ENCODE results near the gene CD109. TPM values are rescaled to one million over a fixed set of nuclear protein-coding genes. Genes with fewer than 3 reads are reported as not detected.

Gene CD109
- polyA plus RNA-seq, 1 donor from 2014 or later: 0.07 TPM

DNA sequence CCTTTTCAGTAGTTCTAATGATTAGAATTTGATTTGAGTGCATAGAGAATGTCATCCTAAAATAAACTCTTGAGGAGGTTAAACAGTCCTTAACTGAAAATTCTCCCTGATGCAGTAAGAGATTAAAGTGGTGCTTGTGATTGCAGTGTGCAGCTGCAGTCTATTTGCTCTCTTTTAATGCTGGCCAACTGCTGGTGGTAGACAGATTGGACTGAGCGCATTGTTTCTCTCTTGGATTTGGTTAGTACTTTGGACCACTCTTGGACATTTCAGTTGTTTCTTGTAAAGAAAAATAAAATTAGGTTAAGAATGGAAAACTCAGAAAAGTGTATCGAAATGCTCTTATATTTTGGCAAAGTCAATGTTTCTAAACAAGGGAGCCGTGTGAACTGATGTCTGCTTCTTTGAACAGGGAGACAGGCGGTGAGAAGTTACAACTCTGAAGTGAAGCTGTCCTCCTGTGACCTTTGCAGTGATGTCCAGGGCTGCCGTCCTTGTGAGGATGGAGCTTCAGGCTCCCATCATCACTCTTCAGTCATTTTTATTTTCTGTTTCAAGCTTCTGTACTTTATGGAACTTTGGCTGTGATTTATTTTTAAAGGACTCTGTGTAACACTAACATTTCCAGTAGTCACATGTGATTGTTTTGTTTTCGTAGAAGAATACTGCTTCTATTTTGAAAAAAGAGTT lies 127.2 kb downstream of the CD109 start:
- H3K4me3 ChIP-seq (ENCODE audit: low read length): no peak overlapping the region

GRCh38 chr6:73823832-73824231 lies 127.8 kb downstream of the CD109 start:
- no peaks in the 10 kb centered on the region for H3K9me3 ChIP-seq (ENCODE audit: low read length)
- H3K4me2 ChIP-seq (ENCODE audit: low read length): no peak overlapping the region
- TF ChIP-seq MXI1 (conservative IDR thresholded peaks at IDR 0.05; ENCODE audit: poor library complexity, severe bottlenecking) (no peak), SMC3 (conservative IDR thresholded peaks at IDR 0.05; ENCODE audit: poor library complexity) (no peak), EP300 (conservative IDR thresholded peaks at IDR 0.05; ENCODE audit: poor library complexity, severe bottlenecking) (no peak)
- no peak overlapping the region for H3K27ac ChIP-seq (ENCODE audit: low read length)
- no peak overlapping the region for H3K9ac ChIP-seq (ENCODE audit: low read length)
- H3K36me3 ChIP-seq (ENCODE audit: insufficient read depth, low read length): no peaks in the 10 kb centered on the region
- no peaks in the 10 kb centered on the region for H3K9me2 ChIP-seq (ENCODE audit: insufficient read depth, low read length)
- H4K20me1 ChIP-seq (ENCODE audit: insufficient read depth): no peaks in the 10 kb centered on the region
- no peak overlapping the region for H2AFZ ChIP-seq (ENCODE audit: low read depth, low read length)
- no peak overlapping the region for H3K4me3 ChIP-seq (ENCODE audit: low read length)
- H3F3A ChIP-seq (ENCODE audit: insufficient read depth, low read length, poor library complexity, severe bottlenecking): no peaks in the 10 kb centered on the region
- H3K79me2 ChIP-seq (replicated peaks; ENCODE audit: insufficient read depth, low read length): no peaks in the 10 kb centered on the region
- H3K27me3 ChIP-seq (ENCODE audit: insufficient read depth, low read depth, low read length): no peaks in the 10 kb centered on the region

More for the DNA sequence above, 127.2 kb downstream of the CD109 start:
- TF ChIP-seq, protein P1, sequence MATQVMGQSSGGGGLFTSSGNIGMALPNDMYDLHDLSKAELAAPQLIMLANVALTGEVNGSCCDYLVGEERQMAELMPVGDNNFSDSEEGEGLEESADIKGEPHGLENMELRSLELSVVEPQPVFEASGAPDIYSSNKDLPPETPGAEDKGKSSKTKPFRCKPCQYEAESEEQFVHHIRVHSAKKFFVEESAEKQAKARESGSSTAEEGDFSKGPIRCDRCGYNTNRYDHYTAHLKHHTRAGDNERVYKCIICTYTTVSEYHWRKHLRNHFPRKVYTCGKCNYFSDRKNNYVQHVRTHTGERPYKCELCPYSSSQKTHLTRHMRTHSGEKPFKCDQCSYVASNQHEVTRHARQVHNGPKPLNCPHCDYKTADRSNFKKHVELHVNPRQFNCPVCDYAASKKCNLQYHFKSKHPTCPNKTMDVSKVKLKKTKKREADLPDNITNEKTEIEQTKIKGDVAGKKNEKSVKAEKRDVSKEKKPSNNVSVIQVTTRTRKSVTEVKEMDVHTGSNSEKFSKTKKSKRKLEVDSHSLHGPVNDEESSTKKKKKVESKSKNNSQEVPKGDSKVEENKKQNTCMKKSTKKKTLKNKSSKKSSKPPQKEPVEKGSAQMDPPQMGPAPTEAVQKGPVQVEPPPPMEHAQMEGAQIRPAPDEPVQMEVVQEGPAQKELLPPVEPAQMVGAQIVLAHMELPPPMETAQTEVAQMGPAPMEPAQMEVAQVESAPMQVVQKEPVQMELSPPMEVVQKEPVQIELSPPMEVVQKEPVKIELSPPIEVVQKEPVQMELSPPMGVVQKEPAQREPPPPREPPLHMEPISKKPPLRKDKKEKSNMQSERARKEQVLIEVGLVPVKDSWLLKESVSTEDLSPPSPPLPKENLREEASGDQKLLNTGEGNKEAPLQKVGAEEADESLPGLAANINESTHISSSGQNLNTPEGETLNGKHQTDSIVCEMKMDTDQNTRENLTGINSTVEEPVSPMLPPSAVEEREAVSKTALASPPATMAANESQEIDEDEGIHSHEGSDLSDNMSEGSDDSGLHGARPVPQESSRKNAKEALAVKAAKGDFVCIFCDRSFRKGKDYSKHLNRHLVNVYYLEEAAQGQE (IDR thresholded peaks at IDR 0.05; ENCODE audit: borderline replicate concordance): no peak
- TF ChIP-seq RAD21 (conservative IDR thresholded peaks at IDR 0.05) (no peak), EZH2 (IDR thresholded peaks at IDR 0.05; ENCODE audit: borderline replicate concordance, insufficient read depth, low read length, poor library complexity, severe bottlenecking) (no peak), MXI1 (conservative IDR thresholded peaks at IDR 0.05; ENCODE audit: poor library complexity, severe bottlenecking) (no peak), TAF1 (IDR thresholded peaks at IDR 0.05; ENCODE audit: low read depth) (no peak), POLR2AphosphoS5 (IDR thresholded peaks at IDR 0.05) (no peak), CTCF (IDR thresholded peaks at IDR 0.05; ENCODE audit: poor library complexity, severe bottlenecking) (no peak)
- no peaks in the 10 kb centered on the region for H3K9me2 ChIP-seq (ENCODE audit: insufficient read depth, low read length)
- no peaks in the 10 kb centered on the region for H4K20me1 ChIP-seq (ENCODE audit: insufficient read depth)
- H3K79me2 ChIP-seq (replicated peaks; ENCODE audit: insufficient read depth, low read length): no peaks in the 10 kb centered on the region
- no peaks in the 10 kb centered on the region for H3K36me3 ChIP-seq (ENCODE audit: insufficient read depth, low read length)
- H3K9me3 ChIP-seq (ENCODE audit: low read length): no peaks in the 10 kb centered on the region
- H3K4me2 ChIP-seq (ENCODE audit: low read length): no peak overlapping the region
- H2AFZ ChIP-seq (ENCODE audit: low read depth, low read length): no peak overlapping the region
- no peak overlapping the region for H3K27ac ChIP-seq (ENCODE audit: low read length)
- H3K9ac ChIP-seq (ENCODE audit: low read length): no peak overlapping the region
- no peaks in the 10 kb centered on the region for H3F3A ChIP-seq (ENCODE audit: insufficient read depth, low read length, poor library complexity, severe bottlenecking)
- no peaks in the 10 kb centered on the region for H3K27me3 ChIP-seq (ENCODE audit: insufficient read depth, low read depth, low read length)
